ENCODE data around the gene CGNL1. TPM values are rescaled to one million over a fixed set of nuclear protein-coding genes. Genes with fewer than 3 reads are reported as not detected.

Gene CGNL1
- total RNA-seq, 1 donor from 2014 or later = 11.0 TPM

GRCh38 chr15:57337868-57338411 is 38.4 kb upstream of the CGNL1 start:
- Histone ChIP-seq H3K36me3 (ENCODE audit: insufficient read depth, low read length) (no peaks in the 10 kb centered on the region), H3K9ac (ENCODE audit: low read length) (no peak overlapping the region), H3K79me2 (ENCODE audit: insufficient read depth, low read length) (no peaks in the 10 kb centered on the region), H3K4me3 (ENCODE audit: insufficient read depth, low read depth, low read length) (no peak overlapping the region), H3K4me1 (ENCODE audit: insufficient read depth, low read length) (peaks cover 18% of the 10 kb centered on the region), H3K4me2 (ENCODE audit: low read length) (peak overlapping the region; percentile 42), H4K20me1 (ENCODE audit: insufficient read depth, low read length) (no peaks in the 10 kb centered on the region), H3K27ac (ENCODE audit: low read depth, low read length) (no peak overlapping the region), H3K27me3 (ENCODE audit: insufficient read depth, low read length) (no peaks in the 10 kb centered on the region), H2AFZ (ENCODE audit: low read depth, low read length) (no peak overlapping the region), H3K9me3 (ENCODE audit: insufficient read depth, low read depth, low read length) (no peaks in the 10 kb centered on the region)
- Mint-ChIP-seq H3K4me1 (ENCODE audit: low read depth, unreplicated experiment) (peaks cover 19% of the 10 kb centered on the region), H3K27me3 (ENCODE audit: low read depth, unreplicated experiment) (no peaks in the 10 kb centered on the region), H3K36me3 (ENCODE audit: low read depth, unreplicated experiment) (no peaks in the 10 kb centered on the region), H3K4me3 (ENCODE audit: unreplicated experiment) (no peak overlapping the region), H3K27ac (ENCODE audit: unreplicated experiment) (no peak overlapping the region), H3K9me3 (ENCODE audit: unreplicated experiment) (no peaks in the 10 kb centered on the region)
- FAIRE-seq = no peak
- peak; percentile 27 for DNase-seq (ENCODE audit: low read depth)
- no peak for TF ChIP-seq EZH2 (IDR thresholded peaks at IDR 0.05; ENCODE audit: insufficient read depth, low read length)
- no peak for TF ChIP-seq CTCF (IDR thresholded peaks at IDR 0.05; ENCODE audit: insufficient read depth, low read depth, low read length)

- H3K36me3 ChIP-seq (ENCODE audit: insufficient read depth, low read length) = no peaks in the 10 kb centered on the region
- peaks cover 9% of the 10 kb centered on the region for H3K4me1 Mint-ChIP-seq (ENCODE audit: low read depth, unreplicated experiment)
- H3K9me3 Mint-ChIP-seq (ENCODE audit: unreplicated experiment) = no peaks in the 10 kb centered on the region
- no peak overlapping the region for H2AFZ ChIP-seq (ENCODE audit: low read depth, low read length)
- no peaks in the 10 kb centered on the region for H3K79me2 ChIP-seq (ENCODE audit: insufficient read depth, low read length)
- H3K27me3 ChIP-seq (ENCODE audit: insufficient read depth, low read length) = no peaks in the 10 kb centered on the region
- H3K4me1 ChIP-seq (ENCODE audit: insufficient read depth, low read length) = peaks cover 10% of the 10 kb centered on the region
- H4K20me1 ChIP-seq (ENCODE audit: insufficient read depth, low read length) = no peaks in the 10 kb centered on the region
- no peak overlapping the region for H3K27ac Mint-ChIP-seq (ENCODE audit: unreplicated experiment)
- H3K27me3 Mint-ChIP-seq (ENCODE audit: low read depth, unreplicated experiment) = no peaks in the 10 kb centered on the region
- no peaks in the 10 kb centered on the region for H3K36me3 Mint-ChIP-seq (ENCODE audit: low read depth, unreplicated experiment)
- no peak overlapping the region for H3K4me2 ChIP-seq (ENCODE audit: low read length)
- H3K9ac ChIP-seq (ENCODE audit: low read length) = no peak overlapping the region
- no peaks in the 10 kb centered on the region for H3K9me3 ChIP-seq (ENCODE audit: insufficient read depth, low read depth, low read length)
- TF ChIP-seq CTCF (IDR thresholded peaks at IDR 0.05; ENCODE audit: insufficient read depth, low read depth, low read length) (no peak), EZH2 (IDR thresholded peaks at IDR 0.05; ENCODE audit: insufficient read depth, low read length) (no peak)
- FAIRE-seq (no peak), DNase-seq (ENCODE audit: low read depth) (no peak)
- H3K4me3 ChIP-seq (ENCODE audit: insufficient read depth, low read depth, low read length) = no peak overlapping the region
- H3K27ac ChIP-seq (ENCODE audit: low read depth, low read length) = no peak overlapping the region
- H3K4me3 Mint-ChIP-seq (ENCODE audit: unreplicated experiment) = no peak overlapping the region
These were observed 37.0 kb upstream of the CGNL1 start for GRCh38 chr15:57339321-57339720.

- no peaks in the 10 kb centered on the region for H3K36me3 Mint-ChIP-seq (ENCODE audit: low read depth, unreplicated experiment)
- DNase-seq (ENCODE audit: low read depth) (no peak), FAIRE-seq (no peak)
- Histone ChIP-seq H3K9ac (ENCODE audit: low read length) (no peak overlapping the region), H3K9me3 (ENCODE audit: insufficient read depth, low read depth, low read length) (no peaks in the 10 kb centered on the region), H3K4me2 (ENCODE audit: low read length) (no peak overlapping the region), H3K27ac (ENCODE audit: low read depth, low read length) (no peak overlapping the region), H3K36me3 (ENCODE audit: insufficient read depth, low read length) (no peaks in the 10 kb centered on the region), H3K27me3 (ENCODE audit: insufficient read depth, low read length) (no peaks in the 10 kb centered on the region), H4K20me1 (ENCODE audit: insufficient read depth, low read length) (no peaks in the 10 kb centered on the region), H3K4me3 (ENCODE audit: insufficient read depth, low read depth, low read length) (no peak overlapping the region), H3K4me1 (ENCODE audit: insufficient read depth, low read length) (peaks cover 3% of the 10 kb centered on the region), H3K79me2 (ENCODE audit: insufficient read depth, low read length) (no peaks in the 10 kb centered on the region), H2AFZ (ENCODE audit: low read depth, low read length) (peak overlapping the region; percentile 6)
- H3K4me3 Mint-ChIP-seq (ENCODE audit: unreplicated experiment) = no peak overlapping the region
- TF ChIP-seq EZH2 (IDR thresholded peaks at IDR 0.05; ENCODE audit: insufficient read depth, low read length) (no peak), CTCF (IDR thresholded peaks at IDR 0.05; ENCODE audit: insufficient read depth, low read depth, low read length) (peak; percentile 78)
- peak overlapping the region; percentile 48 for H3K27ac Mint-ChIP-seq (ENCODE audit: unreplicated experiment)
- H3K4me1 Mint-ChIP-seq (ENCODE audit: low read depth, unreplicated experiment) = peaks cover 6% of the 10 kb centered on the region
- no peaks in the 10 kb centered on the region for H3K9me3 Mint-ChIP-seq (ENCODE audit: unreplicated experiment)
- no peaks in the 10 kb centered on the region for H3K27me3 Mint-ChIP-seq (ENCODE audit: low read depth, unreplicated experiment)
These were observed 35.5 kb upstream of the CGNL1 start for GRCh38 chr15:57340682-57341259.

Data from astrocyte (in vitro differentiated cells and primary cell).